Natural killer cell (primary cell): ENCODE results near the gene MAGOH. TPM values are rescaled to one million over a fixed set of nuclear protein-coding genes. Genes with fewer than 3 reads are reported as not detected.
A peak's percentile ranks its signal among the peaks of the same experiment; 100 is the strongest.

Source experiments
- ATAC-seq, 3 donors: fragments of 150-1000 bp in 2 of 3; fragments of 200-7000 bp in 1 of 3; cut with Tn5 transposase; 1 replicate in 1 of 3; 2 replicates in 2 of 3; pipeline ENCODE4 v1.10.0; 2021; ENCODE audit warnings: mild to moderate bottlenecking in 2 of 3, moderate library complexity in 2 of 3
- DNase-seq, 2 donors: peaks; one replicate each; pipeline versions ENCODE4 v3.0.0 to v3.0.0-alpha.2; 2013 to 2021; ENCODE audit warnings: mixed read lengths in 1 of 2
- H3K27ac ChIP-seq: one replicate; pipeline ENCODE4 v1.5.1; 2013; ENCODE audit warnings: mild to moderate bottlenecking, low read length
- H3K27me3 ChIP-seq: one replicate; pipeline ENCODE4 v1.6.1; 2013; ENCODE audit warnings: low read length; ENCODE audit not compliant: control insufficient read depth, insufficient read depth
- H3K36me3 ChIP-seq: one replicate; pipeline ENCODE4 v1.6.1; 2013; ENCODE audit warnings: low read length; ENCODE audit not compliant: control insufficient read depth, insufficient read depth
- H3K4me1 ChIP-seq: one replicate; pipeline ENCODE4 v1.6.1; 2013; ENCODE audit warnings: low read length; ENCODE audit not compliant: control insufficient read depth, insufficient read depth
- H3K4me3 ChIP-seq: one replicate; pipeline ENCODE4 v1.5.1; 2013; ENCODE audit warnings: low read length
- H3K9me3 ChIP-seq: one replicate; pipeline ENCODE4 v1.6.1; 2013; ENCODE audit warnings: low read length; ENCODE audit not compliant: control insufficient read depth, insufficient read depth
- H3K27ac Mint-ChIP-seq, 2 donors: one replicate each; pipeline ENCODE4 v1.8.0; 2022; ENCODE audit warnings: mild to moderate bottlenecking in 2 of 2, mixed read lengths in 2 of 2, moderate library complexity in 1 of 2
- H3K27me3 Mint-ChIP-seq, 2 donors: one replicate each; pipeline ENCODE4 v1.8.0; 2022; ENCODE audit warnings: low read depth in 2 of 2, mixed read lengths in 2 of 2
- H3K36me3 Mint-ChIP-seq: one replicate; pipeline ENCODE4 v1.8.0; 2022; ENCODE audit warnings: mixed read lengths
- H3K4me1 Mint-ChIP-seq, 2 donors: one replicate each; pipeline ENCODE4 v1.8.0; 2022; ENCODE audit warnings: mixed read lengths in 2 of 2
- H3K4me3 Mint-ChIP-seq: one replicate; pipeline ENCODE4 v1.8.0; 2022; ENCODE audit warnings: mild to moderate bottlenecking, moderate library complexity, mixed read lengths
- H3K9me3 Mint-ChIP-seq, 2 donors: one replicate each; pipeline ENCODE4 v1.8.0; 2022; ENCODE audit warnings: mixed read lengths in 2 of 2
- CTCF ChIP-seq: fragments of 200-600 bp; IDR thresholded peaks from one replicate; pipeline ENCODE4 v1.8.0; 2022; ENCODE audit warnings: antibody characterized with exemption
- WGBS: methylation state at CpG from one replicate; pipeline ENCODE4 v1.1.7; 2013; ENCODE audit warnings: missing lambda C conversion rate; ENCODE audit not compliant: insufficient coverage; 5-methylcytosine and 5-hydroxymethylcytosine counted together
- intact Hi-C: fragments of 100-400 bp; cut with micrococcal nuclease; formaldehyde crosslinking; loops from one replicate; pipeline ENCODE4 v1.14.2; 2022
- total RNA-seq, 4 donors: library from RNA; stranded (reverse); fragments of 120-200 nt in 1 of 4; gene quantifications; one replicate each; pipeline versions ENCODE4 v1.2.3 to v1.2.4, GENCODE V29; 2013 to 2022

MAGOH gene
- total RNA-seq, 3 donors from 2014 or later (not counting 1 experiment from before 2014, with no cell fraction given): 48.6 to 70.4 (median 69.2) TPM

- WGBS: 26% methylated on average over 15 of the region's 16 CpGs
- intact Hi-C loops: loop anchor here (1.0 to 10.0 kb wide), 7 partner anchors 47 to 1285 kb away; partner anchors contain the start of gene ZYG11A
- no peak overlapping the region for H3K27ac Mint-ChIP-seq
- no peaks in the 10 kb centered on the region for H3K36me3 Mint-ChIP-seq
- peaks cover 0 to 9% of the 10 kb centered on the region in 2 donors for H3K4me1 Mint-ChIP-seq
- TF ChIP-seq CTCF: peak; percentile 92
- no peak overlapping the region for H3K4me3 Mint-ChIP-seq
- DNase-seq: peak; percentile 79 to 91
- no peaks in the 10 kb centered on the region for H3K27me3 Mint-ChIP-seq
- Histone ChIP-seq H3K9me3 (no peaks in the 10 kb centered on the region), H3K4me3 (no peak overlapping the region), H3K27ac (no peak overlapping the region), H3K27me3 (no peaks in the 10 kb centered on the region), H3K4me1 (peaks cover 23% of the 10 kb centered on the region), H3K36me3 (no peaks in the 10 kb centered on the region)
- no peaks in the 10 kb centered on the region for H3K9me3 Mint-ChIP-seq
- peak; percentile 84 to 94 (median 93) for ATAC-seq
Observed at GRCh38 chr1:53182111-53182593, 56.2 kb downstream of the MAGOH start.

- intact Hi-C loops: loop anchor here (5.0 to 10.0 kb wide), 3 partner anchors 74 to 1284 kb away; partner anchors contain the start of gene ZYG11A
- no peak overlapping the region for H3K27ac Mint-ChIP-seq
- H3K4me3 ChIP-seq: no peak overlapping the region
- peaks cover 23% of the 10 kb centered on the region for H3K4me1 ChIP-seq
- H3K4me1 Mint-ChIP-seq: peaks cover 0 to 9% of the 10 kb centered on the region in 2 donors
- DNase-seq (no peak), ATAC-seq (no peak)
- H3K4me3 Mint-ChIP-seq: no peak overlapping the region
- no peak for TF ChIP-seq CTCF
- H3K27ac ChIP-seq: no peak overlapping the region
- WGBS: 96% methylated on average over 5 of the region's 5 CpGs
- no peaks in the 10 kb centered on the region for H3K9me3 ChIP-seq
- H3K36me3 Mint-ChIP-seq: no peaks in the 10 kb centered on the region
- H3K36me3 ChIP-seq: no peaks in the 10 kb centered on the region
- H3K27me3 ChIP-seq: no peaks in the 10 kb centered on the region
- H3K27me3 Mint-ChIP-seq: peaks cover 0 to under 1% of the 10 kb centered on the region in 2 donors
- no peaks in the 10 kb centered on the region for H3K9me3 Mint-ChIP-seq
Observed at GRCh38 chr1:53180951-53181350, 57.4 kb downstream of the MAGOH start.

- Mint-ChIP-seq H3K9me3 (no peaks in the 10 kb centered on the region), H3K27ac (no peak overlapping the region), H3K4me1 (peaks cover 0 to 9% of the 10 kb centered on the region in 2 donors), H3K27me3 (peaks cover 0 to 3% of the 10 kb centered on the region in 2 donors), H3K4me3 (no peak overlapping the region), H3K36me3 (no peaks in the 10 kb centered on the region)
- Histone ChIP-seq H3K9me3 (no peaks in the 10 kb centered on the region), H3K27me3 (no peaks in the 10 kb centered on the region), H3K27ac (no peak overlapping the region), H3K4me3 (no peak overlapping the region), H3K36me3 (no peaks in the 10 kb centered on the region), H3K4me1 (peaks cover 23% of the 10 kb centered on the region)
- TF ChIP-seq CTCF: no peak
- no peak for ATAC-seq
- intact Hi-C loops: loop anchor here (5.0 to 10.0 kb wide), 3 partner anchors 73 to 1283 kb away; partner anchors contain the start of gene ZYG11A
- no peak for DNase-seq
- 95% methylated on average over 2 of the region's 2 CpGs for WGBS
Observed at GRCh38 chr1:53180226-53180625, 58.1 kb downstream of the MAGOH start.

Other genes starting within 250 kb of the MAGOH start
- gene PODN, start 176.3 kb downstream of the MAGOH start, total RNA-seq: 10 to 100 TPM in 2 of 3 donors, 1 to 10 TPM in 1; 8.8 to 13.2 (median 11.2) TPM
- 10 to 100 TPM; 16.0 to 23.9 (median 20.5) TPM for gene SLC1A7, start 95.9 kb downstream of the MAGOH start, total RNA-seq
- gene CPT2, start 41.7 kb downstream of the MAGOH start, total RNA-seq: 10 to 100 TPM in 1 of 3 donors, 1 to 10 TPM in 2; 7.6 to 11.8 (median 9.0) TPM
- 10 to 100 TPM; 39.6 to 49.7 (median 40.5) TPM for gene CZIB, start 17.9 kb downstream of the MAGOH start, total RNA-seq
- 10 to 100 TPM; 23.2 to 27.3 (median 24.9) TPM for gene LRP8, start 89.6 kb upstream of the MAGOH start, total RNA-seq
- not detected for gene DMRTB1, start 220.9 kb upstream of the MAGOH start, total RNA-seq